Fibroblast of gingiva (primary cell): ENCODE measurements around the gene PI4K2B.
"Not testable (repeated sequence)": the region's sequence is repeated elsewhere in the genome, so short reads cannot be mapped to it uniquely, and the experiment has no call there.

Experiments used
- DNase-seq: peaks from one replicate; pipeline ENCODE4 v3.0.0-alpha.2; 2011; ENCODE audit warnings: low read depth

Gene PI4K2B

DNA sequence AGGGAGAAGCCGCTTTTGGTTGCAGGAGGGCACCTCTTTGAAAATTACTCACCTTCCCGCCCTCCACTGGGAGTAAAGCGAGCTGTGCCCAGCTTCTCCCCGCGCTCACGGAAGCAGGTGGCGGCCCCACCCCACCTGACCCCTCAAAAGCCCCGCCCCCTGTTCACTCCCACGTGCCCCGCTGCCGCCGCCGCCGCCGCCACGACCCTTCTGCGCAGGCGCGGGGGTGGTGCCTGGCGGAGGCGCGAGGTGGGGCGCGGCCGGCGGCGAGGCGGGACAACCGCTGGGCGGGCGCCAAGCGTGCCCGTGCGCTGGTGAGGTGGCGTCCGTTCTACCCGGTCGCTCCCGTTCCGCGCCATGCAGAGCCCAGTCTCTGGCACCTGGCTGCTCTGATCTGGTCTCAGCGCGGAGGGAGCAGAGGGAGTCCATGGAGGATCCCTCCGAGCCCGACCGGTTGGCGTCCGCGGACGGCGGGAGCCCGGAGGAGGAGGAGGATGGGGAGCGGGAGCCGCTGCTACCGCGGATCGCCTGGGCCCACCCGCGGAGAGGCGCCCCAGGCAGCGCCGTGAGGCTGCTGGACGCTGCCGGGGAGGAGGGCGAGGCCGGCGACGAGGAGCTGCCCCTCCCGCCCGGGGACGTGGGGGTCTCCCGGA, at the start of gene PI4K2B:
Gene PI4K2B (plus strand): TSS at position 297 of the 653 bp plus-strand sequence. CDS start 131 bp downstream, at position 428.
- DNase-seq = peak; percentile 78

- no peak for DNase-seq
Observed at GRCh38 chr4:25184056-25184455, 49.8 kb upstream of the PI4K2B start.

DNA sequence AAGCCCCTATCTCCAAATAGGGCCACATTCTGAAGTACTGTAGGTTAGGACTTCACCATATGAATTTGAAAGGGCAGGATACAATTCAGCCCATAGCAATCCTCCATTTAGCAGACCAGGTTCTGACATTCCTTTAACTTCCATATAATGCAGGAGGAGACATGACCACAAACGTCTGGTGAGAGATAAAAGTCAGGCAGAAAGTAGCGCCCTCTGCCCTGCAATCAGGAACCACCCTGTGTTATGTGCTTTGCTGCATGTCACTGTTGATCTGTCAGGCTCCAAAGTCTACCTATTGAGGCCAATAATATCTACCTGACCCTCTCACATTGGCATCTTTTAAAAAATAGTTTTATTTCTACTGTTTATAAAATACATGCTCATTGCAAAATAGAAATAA, 43.4 kb upstream of the PI4K2B start:
- no peak for DNase-seq

DNA sequence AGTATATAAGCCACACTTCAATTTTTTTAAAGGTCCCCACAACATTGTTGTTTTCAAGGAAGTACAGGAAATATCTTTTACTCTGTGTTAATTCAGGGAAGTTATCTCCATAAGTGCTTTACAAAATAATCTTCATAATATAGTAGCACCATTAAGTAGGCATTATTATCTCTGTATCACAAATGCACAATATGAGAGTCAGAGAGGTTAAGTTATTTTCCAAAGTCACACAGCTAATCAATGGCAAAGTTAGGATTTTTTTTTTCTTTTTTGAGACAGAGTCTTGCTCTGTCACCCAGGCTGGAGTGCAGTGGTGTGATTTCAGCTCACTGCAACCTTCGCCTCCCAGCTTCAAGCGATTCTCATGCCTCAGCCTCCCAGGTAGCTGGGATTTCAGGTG, 35.1 kb upstream of the PI4K2B start:
- DNase-seq = no peak

DNA sequence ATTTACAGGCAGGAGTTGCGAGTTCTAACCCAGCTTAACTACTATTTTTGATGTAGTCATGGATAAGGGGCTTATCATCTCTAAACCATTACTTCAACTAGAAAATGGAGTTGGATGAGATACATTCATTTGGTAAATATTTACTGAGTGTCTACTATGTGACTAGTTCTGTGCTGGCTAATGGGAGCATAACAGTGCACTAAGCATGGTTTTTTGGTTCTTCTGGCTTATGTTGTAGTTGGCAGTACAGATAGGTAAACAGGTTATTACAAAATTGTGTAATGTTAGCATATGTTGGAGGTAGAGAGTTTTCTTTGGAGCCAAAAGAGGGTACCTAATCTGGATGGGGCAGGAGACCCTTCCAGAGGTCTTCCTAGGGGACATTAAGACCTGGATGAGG, 25.8 kb upstream of the PI4K2B start:
- DNase-seq = no peak

GRCh38 chr4:25209702-25210101, 24.1 kb upstream of the PI4K2B start:
- DNase-seq = no peak

- no peak for DNase-seq
Observed at GRCh38 chr4:25211721-25212120, 22.1 kb upstream of the PI4K2B start.

DNA sequence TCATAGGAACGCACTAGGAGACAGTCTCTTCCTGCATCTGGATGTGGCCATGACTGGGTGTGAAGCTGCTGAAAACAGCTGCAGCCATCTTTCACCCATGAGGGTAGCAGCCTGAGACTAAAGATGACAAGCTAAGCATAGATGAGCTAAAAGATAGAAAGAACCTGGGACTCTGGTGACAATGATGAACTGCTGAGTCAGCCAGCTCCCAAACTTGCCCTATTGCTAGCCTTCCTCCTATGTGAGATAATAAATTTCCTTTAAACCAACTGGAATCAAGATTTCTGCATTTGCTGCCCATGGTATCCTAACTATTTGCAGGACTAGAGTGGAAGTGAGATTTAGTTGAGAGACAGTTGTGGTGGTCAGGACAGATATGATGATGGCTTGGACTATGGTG, 21.0 kb upstream of the PI4K2B start:
- DNase-seq = no peak

- no peak for DNase-seq
Observed at GRCh38 chr4:25213347-25213979, 20.4 kb upstream of the PI4K2B start.

GRCh38 chr4:25214750-25215149, 19.1 kb upstream of the PI4K2B start:
- not testable (repeated sequence) for DNase-seq

DNA sequence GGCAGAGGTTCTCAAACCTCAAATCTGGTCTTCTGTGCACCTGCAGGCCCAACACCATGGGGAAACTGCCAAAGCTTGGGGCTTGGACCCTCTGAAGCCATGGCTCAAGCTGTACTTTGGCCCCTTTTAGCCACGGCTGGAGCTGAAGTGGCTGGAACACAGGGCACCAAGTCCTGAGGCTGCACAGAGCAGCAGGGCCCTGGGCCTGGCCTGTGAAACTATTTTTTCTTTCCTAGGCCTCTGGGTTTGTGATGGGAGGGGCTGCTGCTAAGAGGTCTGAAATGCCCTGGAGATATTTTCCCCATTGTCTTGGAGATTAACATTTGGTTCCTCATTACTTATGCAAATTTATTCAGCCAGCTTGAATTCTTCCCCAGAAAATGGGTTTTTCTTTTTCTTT, 18.3 kb upstream of the PI4K2B start:
- no peak for DNase-seq

- DNase-seq = no peak
Observed at GRCh38 chr4:25221377-25221776, 12.5 kb upstream of the PI4K2B start.

GRCh38 chr4:25223802-25224375, 9.9 kb upstream of the PI4K2B start:
- DNase-seq = peak; percentile 27

GRCh38 chr4:25229804-25230203, 4.0 kb upstream of the PI4K2B start:
- DNase-seq = no peak

DNA sequence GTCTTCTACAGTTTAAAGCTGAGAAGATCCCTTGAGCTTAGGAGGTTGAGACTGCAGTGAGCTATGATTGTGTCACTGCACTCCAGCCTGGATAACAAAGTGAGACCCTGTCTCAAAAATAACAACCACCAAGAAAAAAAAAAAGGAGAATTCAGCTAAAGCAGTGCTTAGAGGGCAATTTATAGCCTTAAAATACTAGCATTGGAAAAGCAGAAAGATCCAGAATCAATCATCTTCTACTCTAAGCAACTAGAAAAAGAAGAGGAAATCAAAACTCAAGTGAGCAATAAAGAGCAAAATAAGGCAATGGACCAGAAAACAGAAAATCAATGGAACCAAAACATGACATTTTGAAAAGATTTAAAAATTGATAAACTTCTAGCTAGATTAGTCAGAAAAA, 639 bp upstream of the PI4K2B start:
- no peak for DNase-seq

DNA sequence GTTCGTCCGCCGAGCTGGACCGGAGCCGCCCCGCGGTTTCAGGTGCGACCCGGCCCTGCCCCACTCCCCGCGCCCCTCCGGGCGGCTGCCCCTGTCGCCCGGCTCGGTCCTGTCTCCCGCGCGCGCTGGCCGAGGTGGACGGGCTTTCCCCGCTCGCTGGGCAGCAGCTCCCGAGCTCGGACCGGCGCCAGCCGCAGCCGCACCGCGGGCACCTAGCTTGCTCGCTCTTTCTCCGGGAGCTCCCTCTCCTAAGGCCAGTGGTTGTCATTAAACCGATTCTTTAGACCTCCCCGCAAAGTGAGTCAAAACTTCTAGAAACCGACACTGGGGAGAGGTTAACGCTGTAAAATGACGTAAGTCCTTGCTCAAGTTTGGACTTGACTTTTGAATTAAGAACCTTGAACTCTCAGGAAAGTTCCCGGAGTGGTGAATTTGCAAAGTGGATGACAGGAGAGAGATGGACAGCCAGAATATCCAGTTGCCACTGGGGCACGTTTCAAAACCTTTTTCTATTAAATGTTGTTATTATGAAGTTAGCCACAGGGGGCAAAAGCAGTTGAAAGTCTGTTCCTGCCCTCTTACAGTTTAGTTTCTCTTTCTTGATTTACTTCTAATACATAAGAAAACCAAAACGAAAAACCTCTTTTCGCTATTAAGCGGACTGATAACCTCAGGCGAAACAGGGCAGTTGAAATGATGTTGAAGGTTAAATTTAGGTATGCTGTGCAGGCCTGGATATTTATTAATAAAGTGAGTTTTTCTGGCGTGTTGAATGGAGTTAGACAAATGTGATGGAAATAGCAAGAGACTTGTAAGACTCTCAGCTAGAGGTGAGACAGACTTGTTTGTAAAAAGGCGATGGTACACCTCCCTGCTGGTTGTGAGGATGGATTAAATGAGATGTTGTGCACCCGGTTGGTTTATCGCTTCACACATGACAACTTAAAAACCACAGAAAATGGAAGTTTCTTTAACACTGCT, 847 bp downstream of the PI4K2B start:
- DNase-seq = peak; percentile 80

- no peak for DNase-seq
Observed at GRCh38 chr4:25235401-25235800, 1.6 kb downstream of the PI4K2B start.

- DNase-seq = not testable (repeated sequence)
Observed at GRCh38 chr4:25236030-25236429, 2.2 kb downstream of the PI4K2B start.

DNA sequence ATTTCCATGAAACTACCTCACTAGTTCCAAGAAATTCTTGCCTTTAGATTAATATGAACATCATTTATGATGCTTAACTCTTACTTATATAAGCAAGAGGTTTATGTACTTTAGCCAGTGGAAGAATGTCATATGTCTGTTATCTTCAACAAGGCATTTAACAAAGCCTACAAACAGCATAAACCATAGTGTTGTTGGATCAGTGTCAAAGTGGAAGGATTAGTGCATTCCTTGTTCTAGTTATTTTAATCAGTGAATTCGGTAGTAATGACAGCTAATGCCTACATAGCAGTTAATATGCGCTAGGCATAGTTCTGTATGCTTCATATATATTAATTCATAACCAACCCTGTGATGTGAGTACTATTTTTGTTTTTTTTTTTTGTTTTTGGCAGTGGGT, 3.1 kb downstream of the PI4K2B start:
- no peak for DNase-seq

DNA sequence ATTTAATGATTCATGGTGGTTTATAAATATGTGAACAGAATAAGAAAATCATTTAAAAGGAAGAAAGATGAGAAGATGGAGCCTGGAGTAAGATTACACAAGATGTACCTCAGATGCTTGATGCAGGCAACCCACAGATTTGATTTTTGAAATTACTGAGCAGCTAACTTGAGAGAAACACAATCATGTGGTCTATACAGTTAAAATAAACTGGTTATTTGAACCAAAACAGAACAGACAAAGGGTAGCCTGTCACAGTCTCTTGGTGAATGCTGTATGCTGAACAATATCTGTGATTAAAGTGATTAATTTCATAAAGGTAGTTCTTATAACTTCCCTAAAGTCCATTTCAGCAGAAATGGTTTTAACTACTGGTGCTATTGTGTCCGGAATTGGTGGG, 4.2 kb downstream of the PI4K2B start:
- DNase-seq = no peak

GRCh38 chr4:25239528-25239927, 5.7 kb downstream of the PI4K2B start:
- not testable (repeated sequence) for DNase-seq

GRCh38 chr4:25240754-25241210, 6.9 kb downstream of the PI4K2B start:
- DNase-seq = not testable (repeated sequence)
